ENCODE results near the gene ZNF526. TPM values are rescaled to one million over a fixed set of nuclear protein-coding genes. Genes with fewer than 3 reads are reported as not detected.

ZNF526 gene
- total RNA-seq, 1 donor from 2014 or later: 7.8 TPM

- H3K9ac ChIP-seq (ENCODE audit: low read depth in 1 of 3, low read length in 3 of 3): peak overlapping the region in 1 of 3 donors; percentile 40
- H3K36me3 ChIP-seq (ENCODE audit: control insufficient read depth in 3 of 3, insufficient read depth in 3 of 3, low read length in 3 of 3): peaks cover 0 to 9% (median 4%) of the 10 kb centered on the region in 3 donors
- no peaks in the 10 kb centered on the region for H3K9me3 ChIP-seq (ENCODE audit: control insufficient read depth in 3 of 3, low read length in 3 of 3)
- peaks cover 49 to 58% (median 52%) of the 10 kb centered on the region in 3 donors for H3K4me1 ChIP-seq (ENCODE audit: control insufficient read depth in 3 of 3, insufficient read depth in 3 of 3, low read length in 3 of 3)
- no peak overlapping the region for H3K4me3 ChIP-seq (ENCODE audit: low read length in 3 of 3)
- peak overlapping the region; percentile 34 for H3K27ac ChIP-seq (ENCODE audit: low read depth, low read length)
- H3K27me3 ChIP-seq (ENCODE audit: control insufficient read depth in 3 of 3, insufficient read depth in 3 of 3, low read length in 3 of 3): peaks cover 0 to 10% (median 9%) of the 10 kb centered on the region in 3 donors
Measured at GRCh38 chr19:42246143-42246921, 26.2 kb downstream of the ZNF526 start.

- Histone ChIP-seq H3K4me3 (ENCODE audit: low read length in 3 of 3) (no peak overlapping the region), H3K27me3 (ENCODE audit: control insufficient read depth in 3 of 3, insufficient read depth in 3 of 3, low read length in 3 of 3) (peaks cover 0 to 13% (median 9%) of the 10 kb centered on the region in 3 donors), H3K9ac (ENCODE audit: low read depth in 1 of 3, low read length in 3 of 3) (peak overlapping the region in 1 of 3 donors; percentile 8), H3K9me3 (ENCODE audit: control insufficient read depth in 3 of 3, low read length in 3 of 3) (no peaks in the 10 kb centered on the region), H3K4me1 (ENCODE audit: control insufficient read depth in 3 of 3, insufficient read depth in 3 of 3, low read length in 3 of 3) (peaks cover 52 to 61% (median 53%) of the 10 kb centered on the region in 3 donors), H3K36me3 (ENCODE audit: control insufficient read depth in 3 of 3, insufficient read depth in 3 of 3, low read length in 3 of 3) (peaks cover 0 to 9% (median 4%) of the 10 kb centered on the region in 3 donors), H3K27ac (ENCODE audit: low read depth, low read length) (peak overlapping the region; percentile 34)
Measured at GRCh38 chr19:42246922-42247639, 27.0 kb downstream of the ZNF526 start.

GRCh38 chr19:42247640-42248199 is 27.6 kb downstream of the ZNF526 start:
- no peak overlapping the region for H3K9ac ChIP-seq (ENCODE audit: low read depth in 1 of 3, low read length in 3 of 3)
- no peak overlapping the region for H3K27ac ChIP-seq (ENCODE audit: low read depth, low read length)
- H3K36me3 ChIP-seq (ENCODE audit: control insufficient read depth in 3 of 3, insufficient read depth in 3 of 3, low read length in 3 of 3): peaks cover 0 to 9% (median 4%) of the 10 kb centered on the region in 3 donors

GRCh38 chr19:42248270-42249148 is 28.4 kb downstream of the ZNF526 start:
- Histone ChIP-seq H3K9me3 (ENCODE audit: control insufficient read depth in 3 of 3, low read length in 3 of 3) (no peaks in the 10 kb centered on the region), H3K27ac (ENCODE audit: low read depth, low read length) (no peak overlapping the region), H3K4me1 (ENCODE audit: control insufficient read depth in 3 of 3, insufficient read depth in 3 of 3, low read length in 3 of 3) (peaks cover 60 to 64% (median 63%) of the 10 kb centered on the region in 3 donors), H3K36me3 (ENCODE audit: control insufficient read depth in 3 of 3, insufficient read depth in 3 of 3, low read length in 3 of 3) (peaks cover 0 to 9% (median 4%) of the 10 kb centered on the region in 3 donors), H3K27me3 (ENCODE audit: control insufficient read depth in 3 of 3, insufficient read depth in 3 of 3, low read length in 3 of 3) (peaks cover 0 to 25% (median 17%) of the 10 kb centered on the region in 3 donors), H3K4me3 (ENCODE audit: low read length in 3 of 3) (no peak overlapping the region), H3K9ac (ENCODE audit: low read depth in 1 of 3, low read length in 3 of 3) (no peak overlapping the region)

More at GRCh38 chr19:42247640-42248199, 27.6 kb downstream of the ZNF526 start:
- peaks cover 57 to 64% (median 60%) of the 10 kb centered on the region in 3 donors for H3K4me1 ChIP-seq (ENCODE audit: control insufficient read depth in 3 of 3, insufficient read depth in 3 of 3, low read length in 3 of 3)
- no peaks in the 10 kb centered on the region for H3K9me3 ChIP-seq (ENCODE audit: control insufficient read depth in 3 of 3, low read length in 3 of 3)
- H3K4me3 ChIP-seq (ENCODE audit: low read length in 3 of 3): no peak overlapping the region
- H3K27me3 ChIP-seq (ENCODE audit: control insufficient read depth in 3 of 3, insufficient read depth in 3 of 3, low read length in 3 of 3): peaks cover 0 to 18% (median 12%) of the 10 kb centered on the region in 3 donors

- peaks cover 0 to 25% (median 17%) of the 10 kb centered on the region in 3 donors for H3K27me3 ChIP-seq (ENCODE audit: control insufficient read depth in 3 of 3, insufficient read depth in 3 of 3, low read length in 3 of 3)
- peak overlapping the region; percentile 64 for H3K27ac ChIP-seq (ENCODE audit: low read depth, low read length)
- H3K4me1 ChIP-seq (ENCODE audit: control insufficient read depth in 3 of 3, insufficient read depth in 3 of 3, low read length in 3 of 3): peaks cover 53 to 57% (median 57%) of the 10 kb centered on the region in 3 donors
Measured at GRCh38 chr19:42249149-42249750, 29.1 kb downstream of the ZNF526 start.

GRCh38 chr19:42249769-42250168 is 29.7 kb downstream of the ZNF526 start:
- H3K27me3 ChIP-seq (ENCODE audit: control insufficient read depth in 3 of 3, insufficient read depth in 3 of 3, low read length in 3 of 3): peaks cover 0 to 27% (median 17%) of the 10 kb centered on the region in 3 donors

More at GRCh38 chr19:42249149-42249750, 29.1 kb downstream of the ZNF526 start:
- no peak overlapping the region for H3K4me3 ChIP-seq (ENCODE audit: low read length in 3 of 3)
- no peaks in the 10 kb centered on the region for H3K9me3 ChIP-seq (ENCODE audit: control insufficient read depth in 3 of 3, low read length in 3 of 3)
- H3K36me3 ChIP-seq (ENCODE audit: control insufficient read depth in 3 of 3, insufficient read depth in 3 of 3, low read length in 3 of 3): peaks cover 0 to 9% (median 4%) of the 10 kb centered on the region in 3 donors
- no peak overlapping the region for H3K9ac ChIP-seq (ENCODE audit: low read depth in 1 of 3, low read length in 3 of 3)

GRCh38 chr19:42250183-42250665 is 30.1 kb downstream of the ZNF526 start:
- H3K4me3 ChIP-seq (ENCODE audit: low read length in 3 of 3): peak overlapping the region in 2 of 3 donors; percentile 22 to 35
- peaks cover 0 to 9% (median 4%) of the 10 kb centered on the region in 3 donors for H3K36me3 ChIP-seq (ENCODE audit: control insufficient read depth in 3 of 3, insufficient read depth in 3 of 3, low read length in 3 of 3)
- H3K9me3 ChIP-seq (ENCODE audit: control insufficient read depth in 3 of 3, low read length in 3 of 3): no peaks in the 10 kb centered on the region
- H3K9ac ChIP-seq (ENCODE audit: low read depth in 1 of 3, low read length in 3 of 3): peak overlapping the region in 2 of 3 donors; percentile 50 to 54
- H3K4me1 ChIP-seq (ENCODE audit: control insufficient read depth in 3 of 3, insufficient read depth in 3 of 3, low read length in 3 of 3): peaks cover 47 to 53% (median 52%) of the 10 kb centered on the region in 3 donors
- peaks cover 0 to 27% (median 17%) of the 10 kb centered on the region in 3 donors for H3K27me3 ChIP-seq (ENCODE audit: control insufficient read depth in 3 of 3, insufficient read depth in 3 of 3, low read length in 3 of 3)
- H3K27ac ChIP-seq (ENCODE audit: low read depth, low read length): peak overlapping the region; percentile 64

More at GRCh38 chr19:42249769-42250168, 29.7 kb downstream of the ZNF526 start:
- peak overlapping the region in 1 of 3 donors; percentile 22 for H3K4me3 ChIP-seq (ENCODE audit: low read length in 3 of 3)
- peak overlapping the region in 2 of 3 donors; percentile 35 to 38 for H3K9ac ChIP-seq (ENCODE audit: low read depth in 1 of 3, low read length in 3 of 3)
- H3K4me1 ChIP-seq (ENCODE audit: control insufficient read depth in 3 of 3, insufficient read depth in 3 of 3, low read length in 3 of 3): peaks cover 51 to 57% (median 56%) of the 10 kb centered on the region in 3 donors
- peak overlapping the region; percentile 64 for H3K27ac ChIP-seq (ENCODE audit: low read depth, low read length)
- peaks cover 0 to 9% (median 4%) of the 10 kb centered on the region in 3 donors for H3K36me3 ChIP-seq (ENCODE audit: control insufficient read depth in 3 of 3, insufficient read depth in 3 of 3, low read length in 3 of 3)
- no peaks in the 10 kb centered on the region for H3K9me3 ChIP-seq (ENCODE audit: control insufficient read depth in 3 of 3, low read length in 3 of 3)

- peak overlapping the region; percentile 64 for H3K27ac ChIP-seq (ENCODE audit: low read depth, low read length)
- H3K27me3 ChIP-seq (ENCODE audit: control insufficient read depth in 3 of 3, insufficient read depth in 3 of 3, low read length in 3 of 3): peaks cover 0 to 32% (median 19%) of the 10 kb centered on the region in 3 donors
- H3K4me3 ChIP-seq (ENCODE audit: low read length in 3 of 3): peak overlapping the region in 2 of 3 donors; percentile 6 to 35
- peaks cover 43 to 54% (median 51%) of the 10 kb centered on the region in 3 donors for H3K4me1 ChIP-seq (ENCODE audit: control insufficient read depth in 3 of 3, insufficient read depth in 3 of 3, low read length in 3 of 3)
- H3K36me3 ChIP-seq (ENCODE audit: control insufficient read depth in 3 of 3, insufficient read depth in 3 of 3, low read length in 3 of 3): peaks cover 0 to 9% (median 4%) of the 10 kb centered on the region in 3 donors
- no peaks in the 10 kb centered on the region for H3K9me3 ChIP-seq (ENCODE audit: control insufficient read depth in 3 of 3, low read length in 3 of 3)
- peak overlapping the region in 2 of 3 donors; percentile 50 to 54 for H3K9ac ChIP-seq (ENCODE audit: low read depth in 1 of 3, low read length in 3 of 3)
Measured at GRCh38 chr19:42250666-42251531, 30.8 kb downstream of the ZNF526 start.

Data from skeletal muscle tissue (tissue), 4 donors.